Suprapubic skin (tissue), 4 donors: ENCODE data around the gene C16orf86. TPM values are rescaled to one million over a fixed set of nuclear protein-coding genes. Genes with fewer than 3 reads are reported as not detected.
A peak's percentile ranks its signal among the peaks of the same experiment; 100 is the strongest.

Experiments
- DNase-seq, 2 donors: peaks; one replicate each; pipeline ENCODE4 v3.0.0-alpha.2; 2019; ENCODE audit warnings: low spot score in 2 of 2
- H3K27ac ChIP-seq: fragments of 200-600 bp; sonication (generic); one replicate; pipeline ENCODE4 v1.5.1; 2019
- H3K27me3 ChIP-seq: fragments of 200-600 bp; sonication (generic); one replicate; pipeline ENCODE4 v1.5.1; 2019
- H3K36me3 ChIP-seq: fragments of 200-600 bp; sonication (generic); one replicate; pipeline ENCODE4 v1.5.1; 2019
- H3K4me1 ChIP-seq: fragments of 200-600 bp; sonication (generic); one replicate; pipeline ENCODE4 v1.5.1; 2019
- H3K4me3 ChIP-seq: fragments of 200-600 bp; sonication (generic); one replicate; pipeline ENCODE4 v1.5.1; 2019; ENCODE audit warnings: mild to moderate bottlenecking
- H3K9me3 ChIP-seq: fragments of 200-600 bp; sonication (generic); one replicate; pipeline ENCODE4 v1.5.1; 2019
- CTCF ChIP-seq, 2 donors: fragments of 200-600 bp in 1 of 2; fragments of 450-650 bp in 1 of 2; sonication (generic) in 1 of 2; IDR thresholded peaks; one replicate each; pipeline ENCODE4 v1.5.1; 2016 to 2019; ENCODE audit warnings: antibody characterized with exemption in 2 of 2, mild to moderate bottlenecking in 1 of 2, moderate library complexity in 1 of 2
- EP300 ChIP-seq: sonication (generic); formaldehyde crosslinking; IDR thresholded peaks from one replicate; pipeline ENCODE4 v1.6.1; 2017; ENCODE audit warnings: antibody characterized with exemption
- POLR2A ChIP-seq, 2 donors: fragments of 450-650 bp; IDR thresholded peaks; one replicate each; pipeline ENCODE4 v1.6.1; 2017; ENCODE audit warnings: antibody characterized with exemption in 2 of 2, mild to moderate bottlenecking in 2 of 2, moderate library complexity in 2 of 2
- POLR2AphosphoS5 ChIP-seq, 3 donors: sonication (generic); formaldehyde crosslinking; IDR thresholded peaks; one replicate each; pipeline ENCODE4 v1.6.1; 2017; ENCODE audit warnings: antibody characterized with exemption in 3 of 3
- WGBS: methylation state at CpG from one replicate; pipeline ENCODE4 v1.1.5; 2018; 5-methylcytosine and 5-hydroxymethylcytosine counted together
- total RNA-seq, 4 donors: library from RNA; depleted of rRNA; stranded (reverse); fragments of >200 nt; gene quantifications; one replicate each; pipeline ENCODE4 v1.1.0, GENCODE V29; 2016

The C16orf86 gene
- total RNA-seq, 4 donors from 2014 or later, result 2.1 to 6.8 (median 3.6) TPM

DNA sequence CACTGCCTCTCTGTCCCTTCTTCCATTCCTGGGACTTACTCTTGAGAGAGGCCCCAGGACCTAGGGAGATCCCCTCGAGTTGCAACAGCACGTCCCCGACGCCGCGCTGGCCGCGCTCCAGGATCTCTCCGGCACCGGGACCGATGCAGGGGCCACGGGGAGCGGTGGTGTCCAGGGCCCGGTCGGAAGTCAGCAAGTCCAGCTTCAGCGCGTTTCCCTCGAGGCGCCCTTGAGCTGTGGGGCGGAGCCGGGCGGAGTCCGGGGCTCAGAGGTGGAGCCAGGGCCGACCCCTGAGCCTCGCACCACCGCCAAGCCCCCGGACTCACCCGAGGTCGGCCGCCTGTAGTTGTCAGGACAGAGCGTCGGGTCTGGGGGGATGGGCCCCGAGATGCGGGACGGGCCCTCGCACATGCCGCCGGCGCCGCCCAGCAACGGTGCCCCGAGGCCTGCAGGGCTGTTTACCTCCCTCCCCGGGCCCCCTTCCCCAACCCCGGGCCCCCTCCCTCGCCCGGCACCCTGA lies 522 bp upstream of the C16orf86 start:
- WGBS, result 0% methylated on average over 2 of the region's 46 CpGs
- no peaks in the 10 kb centered on the region for H3K27me3 ChIP-seq
- peaks cover 40% of the 10 kb centered on the region for H3K4me1 ChIP-seq
- no peak for TF ChIP-seq POLR2AphosphoS5 (IDR thresholded peaks at IDR 0.05)
- no peak for TF ChIP-seq EP300
- no peak for TF ChIP-seq POLR2A (IDR thresholded peaks at IDR 0.05)
- no peak for TF ChIP-seq CTCF (IDR thresholded peaks at IDR 0.05)
- H3K4me3 ChIP-seq, result peak overlapping the region; percentile 91
- no peaks in the 10 kb centered on the region for H3K9me3 ChIP-seq
- H3K27ac ChIP-seq, result peak overlapping the region; percentile 83
- H3K36me3 ChIP-seq, result peaks cover 14% of the 10 kb centered on the region
- peak in 1 of 2 donors; percentile 77 for DNase-seq

DNA sequence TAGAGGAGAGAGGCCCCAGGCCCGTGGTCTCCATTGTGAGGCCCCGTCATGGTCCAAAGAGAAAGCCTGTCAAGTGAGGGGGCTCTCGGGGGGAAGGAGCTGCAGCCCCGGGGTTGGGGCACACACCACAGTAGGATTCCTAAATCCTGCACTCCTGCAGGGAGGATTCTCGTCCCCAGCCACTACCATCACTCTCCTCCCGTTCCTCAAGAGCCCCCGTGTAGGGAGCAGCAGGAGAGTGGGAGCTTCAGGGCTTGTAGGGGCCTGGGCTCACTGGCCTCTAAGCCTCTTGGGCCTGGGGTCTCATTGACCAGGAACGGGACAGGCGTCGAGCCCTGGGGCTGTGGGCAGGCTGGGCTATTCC lies 821 bp downstream of the C16orf86 start:
- H3K27ac ChIP-seq, result peak overlapping the region; percentile 83
- no peaks in the 10 kb centered on the region for H3K9me3 ChIP-seq
- WGBS, result 9% methylated on average over 4 of the region's 10 CpGs
- H3K27me3 ChIP-seq, result no peaks in the 10 kb centered on the region
- H3K4me1 ChIP-seq, result peaks cover 36% of the 10 kb centered on the region
- no peak for TF ChIP-seq CTCF (IDR thresholded peaks at IDR 0.05)
- no peak for TF ChIP-seq EP300
- no peak for TF ChIP-seq POLR2AphosphoS5 (IDR thresholded peaks at IDR 0.05)
- no peak for TF ChIP-seq POLR2A (IDR thresholded peaks at IDR 0.05)
- H3K4me3 ChIP-seq, result peak overlapping the region; percentile 91
- no peak for DNase-seq
- peaks cover 13% of the 10 kb centered on the region for H3K36me3 ChIP-seq

DNA sequence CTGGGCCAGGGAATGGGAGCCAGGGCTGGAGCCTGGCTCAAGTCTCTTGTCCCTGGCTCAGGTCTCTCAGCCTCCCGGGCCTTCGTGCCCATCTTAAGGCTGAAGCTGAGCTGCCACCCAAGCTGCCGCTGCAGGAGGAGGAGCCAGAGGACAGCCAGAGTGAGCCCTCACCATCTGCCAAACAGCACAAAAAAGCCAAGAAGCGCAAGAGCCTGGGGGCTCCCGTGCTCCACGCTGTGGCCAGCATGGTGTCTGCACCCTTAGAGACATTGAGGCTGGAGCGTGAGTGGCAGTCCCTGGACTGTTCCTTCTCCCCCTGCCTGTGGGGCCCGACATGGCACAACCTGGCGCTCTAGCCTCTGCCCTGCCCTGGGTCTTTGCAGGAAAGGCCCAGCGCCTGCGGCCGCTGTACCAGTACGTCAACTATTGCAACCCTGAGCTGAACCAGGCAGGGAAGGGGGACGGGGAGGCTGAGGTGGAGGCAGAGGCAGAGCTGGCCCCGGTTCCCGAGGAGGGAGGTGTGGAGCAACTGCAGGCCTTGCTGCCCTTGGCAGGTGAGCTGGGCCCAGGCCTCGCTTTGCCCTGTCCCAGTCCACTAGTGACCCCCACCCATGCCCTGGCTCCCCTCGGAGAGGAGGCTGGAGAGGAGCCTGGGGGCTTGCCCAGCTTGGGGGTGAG lies 1.3 kb downstream of the C16orf86 start:
- WGBS, result 18% methylated on average over 10 of the region's 18 CpGs

GRCh38 chr16:67668495-67669157 lies 2.0 kb downstream of the C16orf86 start:
- peaks cover 3% of the 10 kb centered on the region for H3K36me3 ChIP-seq
- H3K4me1 ChIP-seq, result peaks cover 47% of the 10 kb centered on the region
- H3K27ac ChIP-seq, result no peak overlapping the region
- no peak for DNase-seq
- no peaks in the 10 kb centered on the region for H3K27me3 ChIP-seq
- no peaks in the 10 kb centered on the region for H3K9me3 ChIP-seq
- 82% methylated on average over 6 of the region's 6 CpGs for WGBS
- H3K4me3 ChIP-seq, result no peak overlapping the region
- TF ChIP-seq POLR2A (IDR thresholded peaks at IDR 0.05) (no peak), POLR2AphosphoS5 (IDR thresholded peaks at IDR 0.05) (no peak), CTCF (IDR thresholded peaks at IDR 0.05) (no peak), EP300 (no peak)

More for the DNA sequence above, 1.3 kb downstream of the C16orf86 start:
- Histone ChIP-seq H3K9me3 (no peaks in the 10 kb centered on the region), H3K4me1 (peaks cover 40% of the 10 kb centered on the region), H3K27ac (peak overlapping the region; percentile 83), H3K27me3 (no peaks in the 10 kb centered on the region), H3K36me3 (peaks cover 9% of the 10 kb centered on the region), H3K4me3 (peak overlapping the region; percentile 91)
- DNase-seq, result peak in 1 of 2 donors; percentile 93
- TF ChIP-seq EP300 (no peak), CTCF (IDR thresholded peaks at IDR 0.05) (peak; percentile 80 to 91)

GRCh38 chr16:67669499-67670101 lies 3.0 kb downstream of the C16orf86 start:
- H3K36me3 ChIP-seq, result no peaks in the 10 kb centered on the region
- no peak overlapping the region for H3K4me3 ChIP-seq
- H3K9me3 ChIP-seq, result no peaks in the 10 kb centered on the region
- WGBS, result 79% methylated on average over 8 of the region's 10 CpGs
- no peak overlapping the region for H3K27ac ChIP-seq
- peaks cover 56% of the 10 kb centered on the region for H3K4me1 ChIP-seq
- TF ChIP-seq POLR2A (IDR thresholded peaks at IDR 0.05) (no peak), POLR2AphosphoS5 (IDR thresholded peaks at IDR 0.05) (no peak), CTCF (IDR thresholded peaks at IDR 0.05) (no peak), EP300 (no peak)
- H3K27me3 ChIP-seq, result no peaks in the 10 kb centered on the region
- no peak for DNase-seq
